Right ventricle myocardium inferior (tissue), 1 donor: ENCODE results near the gene SLC37A1. TPM values are rescaled to one million over a fixed set of nuclear protein-coding genes. Genes with fewer than 3 reads are reported as not detected.
"Not testable (repeated sequence)": the region's sequence is repeated elsewhere in the genome, so short reads cannot be mapped to it uniquely, and the experiment has no call there.

ENCODE experiments used
- ATAC-seq: fragments of 200-7000 bp; cut with Tn5 transposase; one replicate; pipeline ENCODE4 v1.9.1; 2020; ENCODE audit warnings: mild to moderate bottlenecking, moderate library complexity
- DNase-seq: peaks from one replicate; pipeline ENCODE4 v3.0.0; 2021; ENCODE audit errors: missing footprints
- intact Hi-C: fragments of 100-400 bp; cut with DNase I; formaldehyde crosslinking; loops from one replicate; pipeline ENCODE4 v1.11.0; 2022
- total RNA-seq: library from RNA; stranded (reverse); fragmentation: NEBNext Ultra II Directional; extraction: Animal tissue kit (Norgen Biotek cat#: 25700); gene quantifications from one replicate; pipeline ENCODE4 v1.2.1, GENCODE V29; 2021
- donor health status: DM: no; HTN: yes; CAD: no; lungs with severe emphysema.

SLC37A1 gene
- total RNA-seq, 1 donor from 2014 or later = 3.0 TPM

GRCh38 chr21:42595283-42596187 is 81.9 kb downstream of the SLC37A1 start:
- intact Hi-C loops = no loop called here
- ATAC-seq (no peak), DNase-seq (no peak)

DNA sequence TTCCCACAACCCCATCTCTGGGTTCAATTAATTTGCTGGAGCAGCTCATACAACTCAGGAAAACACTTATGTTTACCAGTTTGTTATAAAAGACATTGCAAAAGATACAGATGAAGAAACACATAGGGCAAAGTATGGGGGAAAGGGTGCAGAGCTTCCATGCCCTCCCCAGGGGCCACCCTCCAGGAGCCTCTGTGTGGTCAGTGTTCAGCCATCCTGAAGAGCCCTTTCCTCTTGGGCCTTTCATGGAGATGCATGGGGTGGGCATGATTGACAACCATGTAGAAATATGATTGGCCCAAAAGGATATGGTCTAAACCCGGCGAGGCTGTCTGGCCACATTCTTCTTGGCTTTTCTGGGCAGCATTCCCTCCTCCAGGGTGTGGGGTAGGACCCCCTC is 83.0 kb downstream of the SLC37A1 start:
- ATAC-seq (no peak), DNase-seq (no peak)
- intact Hi-C loops = no loop called here

- DNase-seq (no peak), ATAC-seq (no peak)
- intact Hi-C loops = no loop called here
Observed at GRCh38 chr21:42597487-42598158, 84.0 kb downstream of the SLC37A1 start.

DNA sequence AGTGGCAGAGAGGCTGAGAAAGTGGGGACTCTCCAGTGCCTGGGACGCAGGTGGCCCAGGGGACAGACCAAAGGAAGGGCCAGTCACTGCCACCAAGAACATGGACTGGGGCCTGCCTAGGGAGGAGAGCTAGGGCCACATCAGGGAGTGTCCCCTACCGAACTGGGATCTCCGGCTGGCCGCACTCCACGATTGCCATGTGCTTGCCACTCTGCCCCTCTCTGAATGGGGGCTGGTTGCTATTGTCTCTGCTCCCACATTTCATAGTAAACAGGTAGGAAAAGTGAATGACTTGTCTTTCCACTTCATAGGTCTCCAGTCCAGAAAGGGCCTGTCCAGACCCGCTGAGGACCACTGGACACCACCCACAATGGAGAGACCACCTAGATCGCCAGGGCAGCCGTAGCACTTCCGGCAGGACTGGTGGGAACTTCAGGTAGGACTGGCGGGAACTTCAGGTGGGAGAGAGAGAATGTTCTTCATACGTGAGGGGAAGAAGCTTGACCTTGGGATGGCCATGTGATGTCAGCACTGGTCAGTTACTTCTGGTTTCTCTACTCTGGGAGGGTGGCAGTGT is 84.6 kb downstream of the SLC37A1 start:
- intact Hi-C loops = no loop called here
- DNase-seq = no peak
- ATAC-seq = no peak

DNA sequence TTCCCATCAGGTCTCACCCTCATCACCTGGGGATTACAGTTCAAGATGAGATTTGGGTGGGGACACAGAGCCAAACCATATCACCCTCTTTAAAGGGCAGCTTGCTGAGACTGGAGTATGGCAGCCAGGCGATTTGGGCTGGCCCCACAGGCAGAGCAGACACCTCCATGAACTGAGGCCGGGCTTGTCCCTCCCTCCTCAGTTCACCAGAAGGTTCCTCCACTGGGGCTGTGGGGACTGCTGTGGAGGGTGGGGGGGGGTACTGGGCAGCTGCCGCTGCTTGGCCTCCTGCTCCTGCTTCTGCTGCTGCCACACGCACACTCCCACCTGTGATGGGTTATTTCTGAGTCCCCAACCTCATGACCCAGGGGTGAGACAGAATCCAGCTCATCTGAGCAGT is 85.8 kb downstream of the SLC37A1 start:
- ATAC-seq = no peak
- intact Hi-C loops = no loop called here
- DNase-seq = no peak

- no peak for DNase-seq
- ATAC-seq = no peak
Observed at GRCh38 chr21:42599962-42600361, 86.3 kb downstream of the SLC37A1 start.

DNA sequence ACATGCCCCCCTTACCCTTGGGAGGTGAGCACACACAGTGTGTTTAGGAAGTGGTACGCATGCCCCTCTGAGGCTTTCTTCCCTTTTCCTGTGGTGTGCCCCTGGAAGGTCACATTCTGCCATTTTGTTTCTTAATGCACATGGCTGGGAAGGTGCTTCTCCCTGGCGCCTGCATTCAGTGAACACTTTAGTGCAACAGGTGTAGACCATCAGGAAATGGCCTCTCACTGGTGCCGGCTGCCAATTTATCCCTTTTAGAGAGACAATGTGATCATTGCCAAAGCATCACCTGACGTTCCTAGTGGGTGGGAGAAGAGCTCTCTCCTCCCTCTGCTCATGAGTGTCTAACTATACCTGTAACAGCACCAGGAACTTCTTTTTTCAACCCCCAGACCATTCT is 88.0 kb downstream of the SLC37A1 start:
- no peak for ATAC-seq
- no peak for DNase-seq
- intact Hi-C loops = no loop called here

More at GRCh38 chr21:42599962-42600361, 86.3 kb downstream of the SLC37A1 start:
- intact Hi-C loops = no loop called here

GRCh38 chr21:42607102-42607501 is 93.5 kb downstream of the SLC37A1 start:
- intact Hi-C loops = no loop called here
- no peak for ATAC-seq
- DNase-seq = no peak

DNA sequence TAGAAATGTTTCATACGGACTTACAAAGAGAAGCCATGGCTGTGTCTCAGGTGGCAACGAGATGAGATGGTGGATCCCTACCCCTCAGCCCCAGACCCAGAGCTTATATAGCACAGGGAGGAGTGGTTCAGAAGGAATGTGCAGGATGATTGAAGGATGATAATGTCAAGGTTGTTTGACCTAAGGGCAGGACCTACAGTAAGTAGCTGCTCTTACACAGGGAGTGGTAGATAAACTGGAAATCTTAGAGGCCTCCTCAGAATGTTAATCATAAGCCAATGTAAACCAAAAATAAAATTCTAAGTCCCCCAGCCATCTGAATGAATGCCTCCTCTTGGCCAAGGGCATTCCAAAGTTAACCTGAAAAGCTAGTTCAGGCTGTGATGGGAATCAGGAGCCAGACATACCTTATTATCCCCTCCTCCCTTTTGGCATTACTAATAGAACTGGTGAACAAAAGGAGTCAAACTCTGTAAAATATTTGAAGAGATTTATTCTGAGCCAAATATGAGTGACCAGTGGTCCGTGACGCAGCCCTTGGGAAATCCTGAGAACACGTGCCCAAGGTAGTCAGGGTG is 94.0 kb downstream of the SLC37A1 start:
- DNase-seq (no peak), ATAC-seq (no peak)
- intact Hi-C loops = no loop called here

GRCh38 chr21:42608446-42608845 is 94.8 kb downstream of the SLC37A1 start:
- DNase-seq (no peak), ATAC-seq (no peak)
- intact Hi-C loops = no loop called here

GRCh38 chr21:42609811-42610210 is 96.2 kb downstream of the SLC37A1 start:
- ATAC-seq = no peak
- intact Hi-C loops = no loop called here
- no peak for DNase-seq

DNA sequence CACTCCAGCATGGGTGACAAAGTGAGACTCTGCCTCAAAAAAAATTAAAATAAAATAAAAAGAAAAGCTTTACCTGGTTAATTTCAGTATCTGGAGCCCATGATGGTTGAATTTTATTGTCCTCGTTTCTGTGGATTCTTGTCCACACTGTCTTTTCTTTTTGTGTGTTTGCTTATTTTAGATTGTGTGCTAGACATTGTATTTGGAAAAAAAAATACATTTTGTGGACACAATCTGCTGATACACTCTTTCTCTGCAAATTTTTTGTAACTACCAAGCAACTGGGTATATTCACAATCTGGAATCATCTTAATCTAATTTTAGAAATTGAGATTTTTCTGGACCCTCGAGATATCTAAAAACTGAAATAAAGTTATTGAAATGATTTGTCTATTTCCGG is 98.2 kb downstream of the SLC37A1 start:
- intact Hi-C loops = no loop called here
- DNase-seq (no peak), ATAC-seq (no peak)

GRCh38 chr21:42612390-42612789 is 98.7 kb downstream of the SLC37A1 start:
- intact Hi-C loops = no loop called here
- no peak for DNase-seq
- ATAC-seq = no peak

DNA sequence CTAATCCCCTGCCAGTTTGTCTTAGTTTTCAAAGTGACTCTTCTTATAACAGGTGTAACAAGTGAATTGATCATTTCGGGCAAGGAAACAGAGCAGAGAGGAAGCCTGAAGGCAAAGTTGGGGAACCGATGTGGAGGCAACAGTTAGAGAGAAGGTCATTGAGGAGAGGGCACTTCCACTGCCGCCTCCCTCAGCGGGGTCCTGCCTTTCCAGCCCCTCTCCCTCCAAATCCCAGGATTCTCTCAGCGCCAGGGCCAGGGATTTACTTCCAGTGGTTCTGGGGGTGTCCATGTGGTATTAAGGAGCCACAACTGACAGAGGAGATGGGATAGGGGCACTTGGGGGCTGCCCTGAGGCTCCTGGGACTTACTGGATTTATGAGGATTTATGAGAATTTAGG is 100.1 kb downstream of the SLC37A1 start:
- intact Hi-C loops = no loop called here

DNA sequence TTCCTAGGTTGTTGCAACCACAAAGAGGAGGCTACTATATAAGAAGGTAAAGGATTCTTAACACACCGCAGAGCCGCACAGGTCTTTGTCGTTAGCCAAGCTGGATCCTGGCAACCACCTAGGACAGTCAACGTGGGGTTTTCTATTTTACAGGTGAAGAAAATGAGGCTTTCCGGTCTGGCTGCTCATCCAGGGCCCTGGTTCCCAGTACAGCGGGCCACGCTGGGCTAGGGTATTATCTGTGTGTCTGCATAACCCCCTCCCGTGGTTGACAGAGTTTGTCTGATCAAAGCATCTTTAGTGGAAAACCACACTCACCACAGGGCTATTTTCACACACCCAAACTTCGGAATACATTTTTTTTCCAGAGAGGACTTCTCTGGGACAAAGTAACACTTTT is 100.7 kb downstream of the SLC37A1 start:
- no peak for ATAC-seq
- no peak for DNase-seq
- intact Hi-C loops = no loop called here

More for the DNA sequence above, 100.1 kb downstream of the SLC37A1 start:
- ATAC-seq (no peak), DNase-seq (no peak)

- intact Hi-C loops = no loop called here
- ATAC-seq (no peak), DNase-seq (no peak)
Observed at GRCh38 chr21:42614811-42615351, 101.2 kb downstream of the SLC37A1 start.

GRCh38 chr21:42615377-42615776 is 101.7 kb downstream of the SLC37A1 start:
- ATAC-seq, DNase-seq, intact Hi-C loops: not testable (repeated sequence)

DNA sequence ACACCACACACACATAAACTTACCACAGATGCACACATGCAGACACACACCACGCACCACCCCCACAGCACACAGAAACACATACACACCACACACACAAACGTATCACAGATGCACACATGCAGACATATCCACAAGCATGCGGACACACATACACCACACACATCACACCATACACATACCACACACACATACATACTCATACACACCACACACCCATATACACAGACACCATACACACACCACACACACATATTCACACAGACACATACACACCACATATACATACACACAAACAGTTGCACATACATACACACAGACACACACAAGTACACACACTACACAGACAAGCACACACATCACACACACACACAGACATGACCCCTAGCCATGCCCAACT is 102.3 kb downstream of the SLC37A1 start:
- DNase-seq (no peak), ATAC-seq (no peak)
- intact Hi-C loops = no loop called here

DNA sequence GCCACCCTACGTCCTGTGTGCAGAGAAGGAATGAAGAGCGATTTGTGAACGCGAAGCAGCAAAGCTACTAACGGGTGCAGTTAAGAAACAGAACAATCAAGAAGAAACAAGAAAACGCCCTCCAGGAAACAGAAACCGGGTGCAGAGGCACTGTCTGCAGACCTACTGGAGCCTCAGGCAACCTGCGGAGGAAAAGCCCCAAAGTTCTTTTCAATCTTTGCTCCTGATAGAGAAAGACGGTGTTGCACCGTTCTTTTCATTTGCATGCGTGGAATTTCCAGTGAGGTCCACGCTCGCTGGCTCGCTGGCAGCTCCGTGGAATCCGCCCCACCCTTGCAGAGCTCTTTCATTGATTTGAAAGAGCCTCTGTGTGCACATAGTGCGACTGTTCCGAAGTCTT is 102.8 kb downstream of the SLC37A1 start:
- intact Hi-C loops = no loop called here
- DNase-seq = no peak
- no peak for ATAC-seq
